HepG2 (cell line): ENCODE results near the gene OR4D9. TPM values are rescaled to one million over a fixed set of nuclear protein-coding genes. Genes with fewer than 3 reads are reported as not detected.

Source experiments
- ASH2L ChIP-seq: fragments of 300-600, 200-600 bp; sonication (generic); IDR thresholded peaks from 2 replicates; pipeline ENCODE4 v1.7.0; 2017; ENCODE audit warnings: low read depth, mild to moderate bottlenecking, moderate library complexity, mixed read lengths, low read length; ENCODE audit not compliant: insufficient read length
- BHLHE40 ChIP-seq: IDR thresholded peaks from 2 replicates; pipeline ENCODE4 v1.6.1; 2011; ENCODE audit warnings: low read length, improper control_type of control experiment
- CHD4 ChIP-seq: fragments of 200-600 bp; sonication (generic); IDR thresholded peaks from 2 replicates; pipeline ENCODE4 v1.7.0; 2017; ENCODE audit warnings: mild to moderate bottlenecking, low read length, borderline replicate concordance
- KDM5A ChIP-seq: fragments of 200-600 bp; sonication (generic); IDR thresholded peaks from 2 replicates; pipeline ENCODE4 v1.7.0; 2018; ENCODE audit warnings: antibody characterized with exemption, mild to moderate bottlenecking, low read length, borderline replicate concordance
- KLF11 ChIP-seq: IDR thresholded peaks from 2 replicates; pipeline ENCODE4 v1.6.1; 2016; ENCODE audit warnings: missing compliant biosample characterization
- KLF6 ChIP-seq: IDR thresholded peaks from 2 replicates; pipeline ENCODE4 v1.8.0; 2016; ENCODE audit warnings: missing biosample characterization, missing genetic modification reagents
- KMT2B ChIP-seq: IDR thresholded peaks from 2 replicates; pipeline ENCODE4 v1.6.1; 2016; ENCODE audit warnings: missing genetic modification reagents, missing compliant biosample characterization
- MEF2D ChIP-seq: sonication (generic); formaldehyde crosslinking; IDR thresholded peaks from 2 replicates; pipeline ENCODE4 v1.5.1; 2020; ENCODE audit warnings: mild to moderate bottlenecking, missing genetic modification reagents
- MXD4 ChIP-seq: IDR thresholded peaks from 2 replicates; pipeline ENCODE4 v1.6.1; 2016; ENCODE audit warnings: mild to moderate bottlenecking, missing biosample characterization, missing genetic modification reagents
- MYNN ChIP-seq: sonication (generic); formaldehyde crosslinking; IDR thresholded peaks from 2 replicates; pipeline ENCODE4 v1.4.0; 2020; ENCODE audit warnings: mild to moderate bottlenecking, low read depth, missing genetic modification reagents
- NFE2L2 ChIP-seq: fragments of 150-350 bp; IDR thresholded peaks from 2 replicates; pipeline ENCODE4 v1.6.1; 2014; ENCODE audit warnings: low read length
- SP2 ChIP-seq: sonication (generic); formaldehyde crosslinking; IDR thresholded peaks from 2 replicates; pipeline ENCODE4 v1.5.1; 2020; ENCODE audit warnings: mild to moderate bottlenecking, missing genetic modification reagents
- STAG1 ChIP-seq: sonication (generic); formaldehyde crosslinking; IDR thresholded peaks from 2 replicates; pipeline ENCODE4 v1.4.0; 2020; ENCODE audit warnings: missing genetic modification reagents
- STAT5B ChIP-seq: sonication (generic); formaldehyde crosslinking; IDR thresholded peaks from 2 replicates; pipeline ENCODE4 v1.4.0; 2020; ENCODE audit warnings: missing genetic modification reagents
- TBX2 ChIP-seq: sonication (generic); formaldehyde crosslinking; IDR thresholded peaks from 2 replicates; pipeline ENCODE4 v1.5.0; 2020; ENCODE audit warnings: missing genetic modification reagents, mild to moderate bottlenecking, borderline replicate concordance
- YY1 ChIP-seq: IDR thresholded peaks from 2 replicates; pipeline ENCODE4 v1.6.1; 2011; ENCODE audit warnings: low read length, low read depth, moderate library complexity, mild to moderate bottlenecking; ENCODE audit not compliant: insufficient read depth, insufficient replicate concordance
- ZMYM2 ChIP-seq: sonication (generic); formaldehyde crosslinking; IDR thresholded peaks from 2 replicates; pipeline ENCODE4 v1.8.0; 2022; ENCODE audit warnings: mild to moderate bottlenecking, missing genetic modification reagents
- ZNF205 ChIP-seq: IDR thresholded peaks from 2 replicates; pipeline ENCODE4 v1.6.1; 2018; ENCODE audit warnings: missing biosample characterization, missing genetic modification reagents
- ZNF234 ChIP-seq: sonication (generic); formaldehyde crosslinking; conservative IDR thresholded peaks from 2 replicates; pipeline ENCODE4 v1.5.1; 2020; ENCODE audit warnings: mild to moderate bottlenecking, missing genetic modification reagents
- ZNF331 ChIP-seq: sonication (generic); formaldehyde crosslinking; IDR thresholded peaks from 2 replicates; pipeline ENCODE4 v1.4.0; 2020; ENCODE audit warnings: missing genetic modification reagents
- polyA plus RNA-seq, 8 experiments: library from polyadenylated mRNA; depleted of rRNA in 3 of 8; stranded (reverse) in 7 of 8; unstranded in 1 of 8; fragments of >200 nt; fragmentation: Illumina TruSeq in 4 of 8; extraction: Trizol in 4 of 8; gene quantifications; 2 replicates each; pipeline versions ENCODE4 v1.2.1 to v1.2.3, GENCODE V29; 2011 to 2016; ENCODE audit warnings: low read depth in 4 of 8, missing spikeins in 1 of 8, mixed read lengths in 1 of 8; ENCODE audit not compliant: insufficient read depth in 1 of 8
- total RNA-seq, 5 experiments: library from RNA; depleted of rRNA; stranded (reverse); fragments of >200 nt; fragmentation: Illumina TruSeq; extraction: Trizol; gene quantifications; 2 replicates each; pipeline ENCODE4 v1.2.3, GENCODE V29; 2016; ENCODE audit warnings: low read depth in 1 of 5
- TF ChIP-seq, protein P1 (sequence below): sonication (generic); formaldehyde crosslinking; IDR thresholded peaks from 2 replicates; pipeline ENCODE4 v1.4.0; 2020; ENCODE audit warnings: missing genetic modification reagents, borderline replicate concordance
- TF ChIP-seq, protein P2 (sequence below): IDR thresholded peaks from 2 replicates; pipeline ENCODE4 v1.6.1; 2018; ENCODE audit warnings: missing genetic modification reagents, mild to moderate bottlenecking, missing compliant biosample characterization
- TF ChIP-seq, protein P3 (sequence below): sonication (generic); formaldehyde crosslinking; IDR thresholded peaks from 2 replicates; pipeline ENCODE4 v1.4.0; 2020; ENCODE audit warnings: missing genetic modification reagents, borderline replicate concordance

OR4D9 gene
- total and polyA plus RNA-seq, 2 of the 13 experiments (the other 11 are each of a cell fraction or from before 2014, with no cell fraction given) = not detected

DNA sequence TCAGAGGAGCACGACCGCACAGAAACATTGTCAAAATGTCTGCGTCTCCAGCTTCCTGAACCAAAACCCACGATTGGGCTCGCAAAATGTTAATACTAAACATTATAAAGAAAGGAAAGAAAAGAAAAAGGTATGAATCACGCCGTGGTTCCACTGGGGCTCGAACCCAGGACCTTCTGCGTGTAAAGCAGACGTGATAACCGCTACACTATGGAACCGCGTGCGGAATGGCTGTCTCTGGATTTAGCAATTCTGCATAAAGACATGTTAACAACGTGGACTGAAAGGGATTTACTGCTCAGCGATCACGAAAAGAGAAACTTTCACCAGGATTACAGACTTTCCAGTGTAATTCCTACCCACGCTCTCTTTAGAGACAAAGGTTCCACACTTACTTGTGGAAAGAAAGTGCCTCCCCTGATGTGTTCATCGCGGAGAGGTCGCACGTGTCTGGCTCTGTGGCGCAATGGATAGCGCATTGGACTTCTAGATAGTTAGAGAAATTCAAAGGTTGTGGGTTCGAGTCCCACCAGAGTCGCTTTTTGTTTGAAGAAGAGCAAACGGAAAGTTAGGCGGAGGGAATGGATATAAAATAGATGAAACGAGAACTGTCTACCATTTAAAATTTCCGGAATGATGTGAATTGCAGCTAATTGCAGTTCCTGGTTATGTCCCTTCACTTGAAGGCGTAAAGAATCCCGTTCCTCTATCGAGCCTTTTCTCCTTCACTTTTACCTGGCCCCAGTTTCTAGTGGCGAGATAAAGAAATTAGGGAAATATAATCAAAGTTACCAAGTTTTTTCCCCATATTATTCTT, 39.7 kb downstream of the OR4D9 start (continued):
- TF ChIP-seq, protein P1, sequence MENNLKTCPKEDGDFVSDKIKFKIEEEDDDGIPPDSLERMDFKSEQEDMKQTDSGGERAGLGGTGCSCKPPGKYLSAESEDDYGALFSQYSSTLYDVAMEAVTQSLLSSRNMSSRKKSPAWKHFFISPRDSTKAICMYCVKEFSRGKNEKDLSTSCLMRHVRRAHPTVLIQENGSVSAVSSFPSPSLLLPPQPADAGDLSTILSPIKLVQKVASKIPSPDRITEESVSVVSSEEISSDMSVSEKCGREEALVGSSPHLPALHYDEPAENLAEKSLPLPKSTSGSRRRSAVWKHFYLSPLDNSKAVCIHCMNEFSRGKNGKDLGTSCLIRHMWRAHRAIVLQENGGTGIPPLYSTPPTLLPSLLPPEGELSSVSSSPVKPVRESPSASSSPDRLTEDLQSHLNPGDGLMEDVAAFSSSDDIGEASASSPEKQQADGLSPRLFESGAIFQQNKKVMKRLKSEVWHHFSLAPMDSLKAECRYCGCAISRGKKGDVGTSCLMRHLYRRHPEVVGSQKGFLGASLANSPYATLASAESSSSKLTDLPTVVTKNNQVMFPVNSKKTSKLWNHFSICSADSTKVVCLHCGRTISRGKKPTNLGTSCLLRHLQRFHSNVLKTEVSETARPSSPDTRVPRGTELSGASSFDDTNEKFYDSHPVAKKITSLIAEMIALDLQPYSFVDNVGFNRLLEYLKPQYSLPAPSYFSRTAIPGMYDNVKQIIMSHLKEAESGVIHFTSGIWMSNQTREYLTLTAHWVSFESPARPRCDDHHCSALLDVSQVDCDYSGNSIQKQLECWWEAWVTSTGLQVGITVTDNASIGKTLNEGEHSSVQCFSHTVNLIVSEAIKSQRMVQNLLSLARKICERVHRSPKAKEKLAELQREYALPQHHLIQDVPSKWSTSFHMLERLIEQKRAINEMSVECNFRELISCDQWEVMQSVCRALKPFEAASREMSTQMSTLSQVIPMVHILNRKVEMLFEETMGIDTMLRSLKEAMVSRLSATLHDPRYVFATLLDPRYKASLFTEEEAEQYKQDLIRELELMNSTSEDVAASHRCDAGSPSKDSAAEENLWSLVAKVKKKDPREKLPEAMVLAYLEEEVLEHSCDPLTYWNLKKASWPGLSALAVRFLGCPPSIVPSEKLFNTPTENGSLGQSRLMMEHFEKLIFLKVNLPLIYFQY (CRISPR knock-in tag) = peak; percentile 17; the same call in 1 of the 2 replicates
- TF ChIP-seq KLF6 (CRISPR knock-in tag) (0 out of 2 replicates have a peak, but pooled peaks have one; percentile 46), ZMYM2 (CRISPR knock-in tag) (peak; percentile 77), MYNN (CRISPR knock-in tag) (no peak), ZNF234 (0 out of 2 replicates have a peak, but pooled peaks have one; percentile 45), TBX2 (CRISPR knock-in tag) (peak; percentile 46; the same call in 1 of the 2 replicates), NFE2L2 (peak; percentile 11; the same call in 1 of the 2 replicates), KDM5A (peak; percentile 27; the same call in 1 of the 2 replicates), SP2 (peak; percentile 15; the same call in 1 of the 2 replicates), KLF11 (CRISPR knock-in tag) (no peak), STAG1 (CRISPR knock-in tag) (no peak), ZNF205 (CRISPR knock-in tag) (no peak; the same call in 1 of the 2 replicates), YY1 (peak; percentile 51), KMT2B (CRISPR knock-in tag) (0 out of 2 replicates have a peak, but pooled peaks have one; percentile 4), BHLHE40 (peak; percentile 92), MXD4 (CRISPR knock-in tag) (no peak), STAT5B (CRISPR knock-in tag) (no peak), ZNF331 (CRISPR knock-in tag) (peak; percentile 65), CHD4 (peak; percentile 98), MEF2D (CRISPR knock-in tag) (0 out of 2 replicates have a peak, but pooled peaks have one; percentile 50), ASH2L (peak; percentile 90)
- TF ChIP-seq, protein P2, sequence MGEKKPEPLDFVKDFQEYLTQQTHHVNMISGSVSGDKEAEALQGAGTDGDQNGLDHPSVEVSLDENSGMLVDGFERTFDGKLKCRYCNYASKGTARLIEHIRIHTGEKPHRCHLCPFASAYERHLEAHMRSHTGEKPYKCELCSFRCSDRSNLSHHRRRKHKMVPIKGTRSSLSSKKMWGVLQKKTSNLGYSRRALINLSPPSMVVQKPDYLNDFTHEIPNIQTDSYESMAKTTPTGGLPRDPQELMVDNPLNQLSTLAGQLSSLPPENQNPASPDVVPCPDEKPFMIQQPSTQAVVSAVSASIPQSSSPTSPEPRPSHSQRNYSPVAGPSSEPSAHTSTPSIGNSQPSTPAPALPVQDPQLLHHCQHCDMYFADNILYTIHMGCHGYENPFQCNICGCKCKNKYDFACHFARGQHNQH (CRISPR knock-in tag) = peak; percentile 54; the same call in 1 of the 2 replicates
- TF ChIP-seq, protein P3, sequence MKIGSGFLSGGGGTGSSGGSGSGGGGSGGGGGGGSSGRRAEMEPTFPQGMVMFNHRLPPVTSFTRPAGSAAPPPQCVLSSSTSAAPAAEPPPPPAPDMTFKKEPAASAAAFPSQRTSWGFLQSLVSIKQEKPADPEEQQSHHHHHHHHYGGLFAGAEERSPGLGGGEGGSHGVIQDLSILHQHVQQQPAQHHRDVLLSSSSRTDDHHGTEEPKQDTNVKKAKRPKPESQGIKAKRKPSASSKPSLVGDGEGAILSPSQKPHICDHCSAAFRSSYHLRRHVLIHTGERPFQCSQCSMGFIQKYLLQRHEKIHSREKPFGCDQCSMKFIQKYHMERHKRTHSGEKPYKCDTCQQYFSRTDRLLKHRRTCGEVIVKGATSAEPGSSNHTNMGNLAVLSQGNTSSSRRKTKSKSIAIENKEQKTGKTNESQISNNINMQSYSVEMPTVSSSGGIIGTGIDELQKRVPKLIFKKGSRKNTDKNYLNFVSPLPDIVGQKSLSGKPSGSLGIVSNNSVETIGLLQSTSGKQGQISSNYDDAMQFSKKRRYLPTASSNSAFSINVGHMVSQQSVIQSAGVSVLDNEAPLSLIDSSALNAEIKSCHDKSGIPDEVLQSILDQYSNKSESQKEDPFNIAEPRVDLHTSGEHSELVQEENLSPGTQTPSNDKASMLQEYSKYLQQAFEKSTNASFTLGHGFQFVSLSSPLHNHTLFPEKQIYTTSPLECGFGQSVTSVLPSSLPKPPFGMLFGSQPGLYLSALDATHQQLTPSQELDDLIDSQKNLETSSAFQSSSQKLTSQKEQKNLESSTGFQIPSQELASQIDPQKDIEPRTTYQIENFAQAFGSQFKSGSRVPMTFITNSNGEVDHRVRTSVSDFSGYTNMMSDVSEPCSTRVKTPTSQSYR (CRISPR knock-in tag) = no peak
